WTC11 (cell line): ENCODE measurements around the gene LRRC4B. TPM values are rescaled to one million over a fixed set of nuclear protein-coding genes. Genes with fewer than 3 reads are reported as not detected.

Experiments
- ATAC-seq: fragments of 200-7000 bp; cut with Tn5 transposase; 2 replicates; pipeline ENCODE4 v1.10.0; 2021; ENCODE audit warnings: mild to moderate bottlenecking, moderate library complexity
- CTCF ChIA-PET: fragments of 300-600 bp; sonication (Branson Sonifier 250); formaldehyde crosslinking; loops from one replicate; lab custom pipeline; 2021; ENCODE audit warnings: antibody characterized with exemption; lab: Charles Lee
- POLR2A ChIA-PET: fragments of 350-600 bp; sonication (Branson Sonifier 250); formaldehyde crosslinking; loops from one replicate; lab custom pipeline; 2021; ENCODE audit warnings: antibody characterized with exemption; lab: Charles Lee
- DNase-seq: peaks from one replicate; pipeline ENCODE4 v3.0.0; 2021; ENCODE audit warnings: low spot score
- H3K27ac Mint-ChIP-seq: 2 replicates; pipeline ENCODE4 v1.8.0; 2021; ENCODE audit warnings: mixed read lengths
- H3K27me3 Mint-ChIP-seq: 2 replicates; pipeline ENCODE4 v1.8.0; 2021; ENCODE audit warnings: low read depth, mild to moderate bottlenecking, moderate library complexity, mixed read lengths
- H3K36me3 Mint-ChIP-seq: 2 replicates; pipeline ENCODE4 v1.8.0; 2021; ENCODE audit warnings: mixed read lengths
- H3K4me1 Mint-ChIP-seq: 2 replicates; pipeline ENCODE4 v1.8.0; 2022; ENCODE audit warnings: mixed read lengths
- H3K4me3 Mint-ChIP-seq: 2 replicates; pipeline ENCODE4 v1.8.0; 2021; ENCODE audit warnings: mild to moderate bottlenecking, moderate library complexity, mixed read lengths
- H3K9me3 Mint-ChIP-seq: 2 replicates; pipeline ENCODE4 v1.8.0; 2021; ENCODE audit warnings: mixed read lengths
- CBFB ChIP-seq: sonication (generic); formaldehyde crosslinking; IDR thresholded peaks from 2 replicates; pipeline ENCODE4 v1.8.1; 2022; ENCODE audit warnings: mild to moderate bottlenecking, low read depth, missing genetic modification reagents
- CTCF ChIP-seq: fragments of 200-600 bp; IDR thresholded peaks from 2 replicates; pipeline ENCODE4 v1.8.0; 2022; ENCODE audit warnings: antibody characterized with exemption
- E2F1 ChIP-seq: sonication (generic); formaldehyde crosslinking; IDR thresholded peaks from 2 replicates; pipeline ENCODE4 v1.8.0; 2022; ENCODE audit warnings: mild to moderate bottlenecking, missing genetic modification reagents
- GABPB1 ChIP-seq: sonication (generic); formaldehyde crosslinking; IDR thresholded peaks from 2 replicates; pipeline ENCODE4 v1.8.1; 2023; ENCODE audit warnings: mild to moderate bottlenecking, missing genetic modification reagents
- IRF1 ChIP-seq: sonication (generic); formaldehyde crosslinking; IDR thresholded peaks from 2 replicates; pipeline ENCODE4 v1.8.0; 2023; ENCODE audit warnings: missing genetic modification reagents
- JUN ChIP-seq: sonication (generic); formaldehyde crosslinking; IDR thresholded peaks from 2 replicates; pipeline ENCODE4 v1.8.0; 2023; ENCODE audit warnings: mild to moderate bottlenecking, missing genetic modification reagents
- MLX ChIP-seq: sonication (generic); formaldehyde crosslinking; IDR thresholded peaks from 2 replicates; pipeline ENCODE4 v1.8.1; 2023; ENCODE audit warnings: mild to moderate bottlenecking, missing genetic modification reagents, moderate library complexity
- NFE2L1 ChIP-seq: sonication (generic); formaldehyde crosslinking; IDR thresholded peaks from 2 replicates; pipeline ENCODE4 v1.8.1; 2023; ENCODE audit warnings: missing genetic modification reagents
- NFYB ChIP-seq: sonication (generic); formaldehyde crosslinking; conservative IDR thresholded peaks from 2 replicates; pipeline ENCODE4 v1.8.0; 2022; ENCODE audit warnings: low read depth, missing genetic modification reagents
- RORB ChIP-seq: fragments of 250-450 bp; sonication (Bioruptor Pico); IDR thresholded peaks from 2 replicates; pipeline ENCODE4 v1.9.0; 2021; ENCODE audit warnings: mild to moderate bottlenecking
- SP1 ChIP-seq: sonication (generic); formaldehyde crosslinking; conservative IDR thresholded peaks from 2 replicates; pipeline ENCODE4 v1.8.1; 2022; ENCODE audit warnings: missing genetic modification reagents
- ZNF138 ChIP-seq: sonication (generic); formaldehyde crosslinking; conservative IDR thresholded peaks from 2 replicates; pipeline ENCODE4 v1.8.1; 2022; ENCODE audit warnings: mild to moderate bottlenecking, moderate library complexity, missing genetic modification reagents
- total RNA-seq: library from RNA; stranded (reverse); gene quantifications from 3 replicates; pipeline ENCODE4 v1.2.3, GENCODE V29; 2021
- TF ChIP-seq, protein P1 (sequence below): sonication (generic); formaldehyde crosslinking; IDR thresholded peaks from 2 replicates; pipeline ENCODE4 v1.8.1; 2023; ENCODE audit warnings: mild to moderate bottlenecking, missing genetic modification reagents
- TF ChIP-seq, protein P2 (sequence below): fragments of 250-450 bp; sonication (Bioruptor Pico); conservative IDR thresholded peaks from 2 replicates; pipeline ENCODE4 v1.9.0; 2021; ENCODE audit warnings: mild to moderate bottlenecking
- TF ChIP-seq, protein P3 (sequence below): sonication (generic); formaldehyde crosslinking; IDR thresholded peaks from 2 replicates; pipeline ENCODE4 v1.8.1; 2023; ENCODE audit warnings: mild to moderate bottlenecking, missing genetic modification reagents
- TF ChIP-seq, protein P4 (sequence below): sonication (generic); formaldehyde crosslinking; IDR thresholded peaks from 2 replicates; pipeline ENCODE4 v1.8.1; 2022; ENCODE audit warnings: missing genetic modification reagents, borderline replicate concordance

Gene LRRC4B
- total RNA-seq, 1 experiment from 2014 or later, result 10.0 TPM

DNA sequence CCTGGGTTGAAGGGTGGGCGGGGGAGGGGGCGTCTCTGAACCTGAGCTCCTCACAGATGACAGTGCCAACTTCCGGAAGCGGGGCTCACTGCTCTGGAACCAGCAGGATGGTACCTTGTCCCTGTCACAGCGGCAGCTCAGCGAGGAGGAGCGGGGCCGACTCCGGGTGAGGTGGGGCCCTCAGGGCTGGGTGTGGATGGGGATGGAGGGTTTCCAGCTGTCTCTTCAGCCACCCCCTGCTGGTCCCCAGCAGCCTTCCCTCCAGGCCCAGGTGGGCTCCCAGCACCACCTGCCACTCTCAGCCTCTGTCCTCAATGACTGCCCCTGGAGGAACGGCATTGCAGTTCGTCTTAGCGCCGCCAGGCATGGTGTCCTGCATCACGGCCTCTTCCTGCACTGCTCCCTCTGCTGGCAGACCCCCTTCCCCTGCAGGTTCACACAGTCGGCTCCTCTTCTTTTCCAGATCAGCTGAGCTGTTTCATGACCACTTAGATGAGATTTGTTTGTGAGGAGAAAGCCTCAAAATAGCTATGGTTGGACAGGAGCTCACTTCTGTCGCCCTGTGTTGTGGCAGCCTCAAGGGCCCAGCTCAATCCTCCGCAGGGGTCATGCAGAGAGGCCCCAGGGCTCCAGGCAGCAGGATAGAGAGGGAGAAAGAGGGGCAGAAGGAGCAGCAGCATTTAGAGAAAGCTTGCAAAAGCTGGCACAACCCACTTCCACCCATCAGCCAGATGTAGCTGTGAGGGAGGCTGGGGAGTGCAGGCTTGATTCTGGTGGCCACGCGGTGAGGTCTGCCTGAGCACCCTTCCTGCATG lies 89.1 kb downstream of the LRRC4B start:
- TF ChIP-seq CTCF (peak; percentile 37; the same call in 1 of the 2 replicates), MLX (CRISPR knock-in tag) (no peak), E2F1 (CRISPR knock-in tag) (no peak), JUN (CRISPR knock-in tag) (no peak), NFE2L1 (no peak), GABPB1 (CRISPR knock-in tag) (peak; percentile 23; the same call in 1 of the 2 replicates)
- TF ChIP-seq, all 79 proteins: peak for 2
- Mint-ChIP-seq H3K4me3 (no peak overlapping the region), H3K36me3 (peaks cover 35% of the 10 kb centered on the region), H3K4me1 (peaks cover 9% of the 10 kb centered on the region), H3K27me3 (no peaks in the 10 kb centered on the region; the same call in 1 of the 2 replicates), H3K27ac (no peak overlapping the region), H3K9me3 (peaks cover 7% of the 10 kb centered on the region; the same call in 1 of the 2 replicates)
- ATAC-seq (peak; percentile 18), DNase-seq (peak; percentile 77)
- ChIA-PET POLR2A (no interaction called here), CTCF (interaction anchor here (0.6 to 2.1 kb wide), 21 partner anchors 9 to 1055 kb away, joined by 3 to 20 read pairs (median 4); partner anchors contain the start of genes JOSD2 and POLD1)

- no peak for ATAC-seq
- Mint-ChIP-seq H3K36me3 (peaks cover 28% of the 10 kb centered on the region), H3K4me1 (peaks cover 9% of the 10 kb centered on the region), H3K9me3 (peaks cover 7% of the 10 kb centered on the region; the same call in 1 of the 2 replicates), H3K27ac (peak overlapping the region; percentile 90), H3K4me3 (peak overlapping the region; percentile 98), H3K27me3 (no peaks in the 10 kb centered on the region; the same call in 1 of the 2 replicates)
- CTCF ChIA-PET, result interaction anchor here (0.6 to 2.6 kb wide), 11 partner anchors 9 to 1054 kb away, joined by 3 to 20 read pairs (median 4); no protein-coding TSS in a partner anchor
- no peak for DNase-seq
- POLR2A ChIA-PET, result no interaction called here
- TF ChIP-seq, protein P1, sequence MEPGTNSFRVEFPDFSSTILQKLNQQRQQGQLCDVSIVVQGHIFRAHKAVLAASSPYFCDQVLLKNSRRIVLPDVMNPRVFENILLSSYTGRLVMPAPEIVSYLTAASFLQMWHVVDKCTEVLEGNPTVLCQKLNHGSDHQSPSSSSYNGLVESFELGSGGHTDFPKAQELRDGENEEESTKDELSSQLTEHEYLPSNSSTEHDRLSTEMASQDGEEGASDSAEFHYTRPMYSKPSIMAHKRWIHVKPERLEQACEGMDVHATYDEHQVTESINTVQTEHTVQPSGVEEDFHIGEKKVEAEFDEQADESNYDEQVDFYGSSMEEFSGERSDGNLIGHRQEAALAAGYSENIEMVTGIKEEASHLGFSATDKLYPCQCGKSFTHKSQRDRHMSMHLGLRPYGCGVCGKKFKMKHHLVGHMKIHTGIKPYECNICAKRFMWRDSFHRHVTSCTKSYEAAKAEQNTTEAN (CRISPR knock-in tag), result no peak
- TF ChIP-seq RORB (CRISPR knock-in tag) (no peak), GABPB1 (CRISPR knock-in tag) (no peak), IRF1 (CRISPR knock-in tag) (no peak), NFYB (CRISPR knock-in tag) (no peak), ZNF138 (CRISPR knock-in tag) (no peak), CBFB (CRISPR knock-in tag) (no peak), SP1 (no peak)
- TF ChIP-seq, protein P2, sequence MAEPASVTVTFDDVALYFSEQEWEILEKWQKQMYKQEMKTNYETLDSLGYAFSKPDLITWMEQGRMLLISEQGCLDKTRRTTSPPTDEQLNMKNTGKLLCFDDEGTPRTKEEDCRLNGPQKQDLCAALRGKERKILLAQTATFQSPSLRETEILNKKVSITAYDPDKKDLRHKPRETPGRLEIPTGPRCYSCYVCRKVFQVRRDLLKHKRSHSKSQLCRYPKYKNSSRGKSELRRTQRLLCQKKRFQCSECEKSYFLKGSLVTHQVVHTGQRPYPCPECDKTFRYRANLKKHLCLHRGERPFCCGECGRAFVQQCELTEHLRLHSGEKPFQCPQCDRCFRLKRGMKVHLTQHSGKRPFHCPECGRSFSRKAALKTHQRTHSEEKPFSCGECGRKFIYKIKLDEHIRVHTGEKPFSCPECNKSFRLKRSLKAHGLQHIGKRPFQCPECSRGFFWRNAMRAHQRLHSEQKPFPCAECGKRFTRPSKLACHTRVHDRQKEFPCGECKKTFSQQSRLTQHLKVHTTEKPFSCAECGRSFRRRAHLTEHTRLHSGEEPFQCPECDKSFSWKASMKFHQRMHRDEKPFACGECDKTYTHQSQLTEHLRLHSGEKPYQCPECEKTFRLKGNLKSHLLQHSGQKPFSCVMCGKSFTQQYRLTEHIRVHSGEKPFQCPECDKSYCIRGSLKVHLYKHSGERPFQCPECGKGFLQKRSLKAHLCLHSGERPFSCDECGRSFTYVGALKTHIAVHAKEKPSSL (CRISPR knock-in tag), result no peak
- TF ChIP-seq, protein P3, sequence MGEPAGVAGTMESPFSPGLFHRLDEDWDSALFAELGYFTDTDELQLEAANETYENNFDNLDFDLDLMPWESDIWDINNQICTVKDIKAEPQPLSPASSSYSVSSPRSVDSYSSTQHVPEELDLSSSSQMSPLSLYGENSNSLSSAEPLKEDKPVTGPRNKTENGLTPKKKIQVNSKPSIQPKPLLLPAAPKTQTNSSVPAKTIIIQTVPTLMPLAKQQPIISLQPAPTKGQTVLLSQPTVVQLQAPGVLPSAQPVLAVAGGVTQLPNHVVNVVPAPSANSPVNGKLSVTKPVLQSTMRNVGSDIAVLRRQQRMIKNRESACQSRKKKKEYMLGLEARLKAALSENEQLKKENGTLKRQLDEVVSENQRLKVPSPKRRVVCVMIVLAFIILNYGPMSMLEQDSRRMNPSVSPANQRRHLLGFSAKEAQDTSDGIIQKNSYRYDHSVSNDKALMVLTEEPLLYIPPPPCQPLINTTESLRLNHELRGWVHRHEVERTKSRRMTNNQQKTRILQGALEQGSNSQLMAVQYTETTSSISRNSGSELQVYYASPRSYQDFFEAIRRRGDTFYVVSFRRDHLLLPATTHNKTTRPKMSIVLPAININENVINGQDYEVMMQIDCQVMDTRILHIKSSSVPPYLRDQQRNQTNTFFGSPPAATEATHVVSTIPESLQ (CRISPR knock-in tag), result no peak
- TF ChIP-seq, protein P4, sequence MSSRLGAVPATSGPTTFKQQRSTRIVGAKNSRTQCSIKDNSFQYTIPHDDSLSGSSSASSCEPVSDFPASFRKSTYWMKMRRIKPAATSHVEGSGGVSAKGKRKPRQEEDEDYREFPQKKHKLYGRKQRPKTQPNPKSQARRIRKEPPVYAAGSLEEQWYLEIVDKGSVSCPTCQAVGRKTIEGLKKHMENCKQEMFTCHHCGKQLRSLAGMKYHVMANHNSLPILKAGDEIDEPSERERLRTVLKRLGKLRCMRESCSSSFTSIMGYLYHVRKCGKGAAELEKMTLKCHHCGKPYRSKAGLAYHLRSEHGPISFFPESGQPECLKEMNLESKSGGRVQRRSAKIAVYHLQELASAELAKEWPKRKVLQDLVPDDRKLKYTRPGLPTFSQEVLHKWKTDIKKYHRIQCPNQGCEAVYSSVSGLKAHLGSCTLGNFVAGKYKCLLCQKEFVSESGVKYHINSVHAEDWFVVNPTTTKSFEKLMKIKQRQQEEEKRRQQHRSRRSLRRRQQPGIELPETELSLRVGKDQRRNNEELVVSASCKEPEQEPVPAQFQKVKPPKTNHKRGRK (CRISPR knock-in tag), result no peak
Observed at GRCh38 chr19:50477751-50478515, 90.3 kb downstream of the LRRC4B start.
